Stimulated activated CD4-positive, alpha-beta T cell treated with anti-CD3 and anti-CD28 coated beads, Interleukin-12 subunit alpha, Interleukin-12 subunit beta, amount 100 ng/mL, for 4 hours (primary cell): ENCODE results near the gene TMEM250.
A peak's percentile ranks its signal among the peaks of the same experiment; 100 is the strongest.

Source experiments
- DNase-seq: peaks from one replicate; pipeline ENCODE4 v3.0.0-alpha.2; 2020

TMEM250 gene

GRCh38 chr9:136131629-136132511, 13.2 kb upstream of the TMEM250 start:
- DNase-seq: no peak

DNA sequence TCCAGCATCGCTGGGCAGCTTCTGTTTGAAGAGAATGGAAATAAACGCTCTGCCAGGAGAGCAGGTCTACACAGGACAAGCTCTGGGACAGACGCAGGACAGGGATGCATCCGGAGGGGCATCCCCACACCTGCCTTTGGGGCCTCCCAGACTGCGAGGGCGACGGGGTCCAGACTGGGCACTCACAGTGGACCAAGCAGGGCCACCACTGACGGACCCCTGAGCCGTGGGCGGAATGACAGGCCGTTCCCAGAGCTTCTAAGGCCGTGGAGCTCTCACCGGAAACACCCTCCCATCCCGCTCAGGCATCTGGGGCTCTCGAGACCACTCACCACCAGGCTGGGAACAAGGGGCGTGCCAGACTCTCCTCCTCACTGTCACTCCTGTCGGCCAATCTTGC, 10.5 kb upstream of the TMEM250 start:
- no peak for DNase-seq

- DNase-seq: no peak
Measured at GRCh38 chr9:136128436-136128835, 9.8 kb upstream of the TMEM250 start.

DNA sequence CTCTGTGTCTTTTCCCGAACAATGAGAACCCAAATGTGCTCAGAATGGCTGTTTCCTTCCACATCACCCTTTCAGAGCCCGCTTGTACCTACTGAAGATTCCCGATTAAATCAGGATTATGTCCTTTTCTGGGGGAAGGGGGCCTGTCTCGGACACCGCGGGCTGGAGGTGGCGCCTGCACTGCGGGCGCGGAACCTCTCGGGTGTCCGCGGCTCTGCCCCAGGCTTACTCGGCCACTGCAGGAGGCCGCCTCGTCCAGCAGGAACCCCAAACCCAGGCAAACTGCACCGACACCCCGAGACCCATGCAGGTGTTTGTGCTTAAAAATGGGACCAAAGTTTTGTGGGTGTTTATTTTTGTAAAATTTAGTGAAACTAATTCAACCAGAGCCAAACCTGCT, 8.6 kb upstream of the TMEM250 start:
- DNase-seq: no peak

DNA sequence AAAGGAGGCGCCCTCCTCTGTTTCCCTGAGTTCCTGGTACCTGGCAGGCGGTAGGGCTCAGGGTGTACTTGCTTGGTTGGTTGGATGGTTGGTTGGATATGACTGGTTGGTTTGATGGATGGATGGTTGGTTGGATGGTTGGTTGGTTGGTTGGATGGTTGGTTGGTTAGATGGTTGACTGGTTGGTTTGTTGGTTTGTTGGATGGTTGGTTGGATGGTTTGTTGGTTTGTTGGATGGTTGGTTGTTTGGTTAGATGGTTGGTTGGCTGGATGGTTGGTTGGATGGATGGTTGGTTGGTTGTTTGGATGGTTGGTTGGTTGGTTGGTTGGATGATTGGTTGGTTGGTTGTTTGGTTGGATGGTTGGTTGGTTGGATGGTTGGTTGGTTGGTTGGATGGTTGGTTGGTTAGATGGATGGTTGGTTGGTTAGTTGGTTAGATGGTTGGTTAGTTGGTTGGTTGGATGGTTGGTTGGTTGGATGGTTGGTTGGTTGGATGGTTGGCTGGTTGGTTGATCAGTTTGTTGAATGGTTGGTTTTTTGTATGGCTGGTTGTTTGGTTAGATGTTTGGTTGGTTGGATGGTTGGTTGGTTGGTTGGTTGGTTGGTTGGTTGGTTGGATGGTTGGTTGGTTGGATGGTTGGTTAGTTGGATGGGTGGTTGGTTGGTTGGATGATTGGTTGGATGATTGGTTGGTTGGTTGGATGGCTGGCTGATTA, 6.5 kb upstream of the TMEM250 start:
- DNase-seq: no peak

DNA sequence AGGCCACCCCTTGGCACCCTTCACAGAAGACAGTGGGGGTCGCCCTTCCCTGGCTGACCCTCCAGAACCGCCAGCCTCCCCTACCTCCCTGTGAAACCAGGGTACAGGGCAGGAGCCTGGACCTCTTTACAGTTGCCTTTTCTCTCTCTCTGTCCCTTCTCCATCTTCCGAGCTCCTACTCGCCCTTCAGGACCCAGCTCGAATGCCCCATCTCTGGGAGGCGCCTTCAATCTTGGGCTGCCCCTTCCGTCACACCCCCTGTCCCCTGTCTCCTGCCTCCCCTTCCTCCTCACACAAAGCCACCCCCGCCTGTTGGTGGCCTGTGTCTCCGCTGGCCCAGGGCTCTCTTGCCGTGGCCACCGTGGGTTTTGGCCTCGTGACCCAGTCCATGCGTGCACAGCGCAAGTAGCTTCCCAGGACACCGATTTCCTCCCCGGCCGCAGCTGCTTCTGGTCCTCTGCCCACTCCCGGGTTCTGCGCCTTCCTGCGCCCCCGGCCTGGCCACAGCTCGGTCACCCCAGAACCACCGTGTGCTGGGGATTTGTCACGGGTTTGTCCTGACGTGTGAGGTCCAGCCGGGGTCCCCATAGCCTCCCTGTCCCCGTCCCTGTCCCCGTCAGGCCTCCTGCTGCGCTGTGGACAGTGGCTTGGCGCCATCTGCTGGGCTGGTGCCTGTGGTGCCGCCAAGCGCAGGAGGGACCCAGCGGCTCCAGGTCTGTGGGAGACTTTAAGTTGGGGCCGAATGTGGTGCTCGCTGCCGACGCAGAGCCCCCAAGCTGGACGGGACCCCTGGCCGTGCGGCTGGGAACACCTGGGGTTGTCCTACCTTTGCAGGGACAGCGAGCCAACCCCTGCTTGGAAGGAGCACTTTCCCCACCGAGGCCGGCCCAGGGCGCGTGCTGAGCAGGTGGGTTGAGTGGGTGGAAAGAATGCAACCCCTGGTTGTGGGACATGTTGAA, 4.0 kb upstream of the TMEM250 start:
- DNase-seq: peak; percentile 80

DNA sequence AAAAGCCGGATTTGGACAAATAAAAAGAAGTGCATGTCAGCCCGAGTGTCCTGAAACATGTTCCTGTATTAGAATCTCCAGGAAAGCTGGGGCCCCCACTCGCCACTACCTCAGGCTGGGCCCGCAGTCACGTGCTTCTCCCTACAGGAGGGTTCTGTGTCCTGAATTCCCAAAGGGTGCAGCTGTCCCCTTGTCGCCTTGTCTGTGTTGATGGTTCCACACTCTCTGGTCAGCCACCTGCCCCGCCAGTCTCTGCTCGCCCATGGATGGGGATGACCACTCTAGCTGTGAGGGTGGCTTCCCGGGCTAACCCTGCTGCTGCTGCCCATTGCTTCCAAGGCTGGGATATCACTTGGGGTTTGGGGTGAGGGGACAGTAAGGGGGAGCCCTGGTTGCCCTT, 3.1 kb upstream of the TMEM250 start:
- DNase-seq: no peak

- no peak for DNase-seq
Measured at GRCh38 chr9:136120438-136120844, 1.8 kb upstream of the TMEM250 start.

DNA sequence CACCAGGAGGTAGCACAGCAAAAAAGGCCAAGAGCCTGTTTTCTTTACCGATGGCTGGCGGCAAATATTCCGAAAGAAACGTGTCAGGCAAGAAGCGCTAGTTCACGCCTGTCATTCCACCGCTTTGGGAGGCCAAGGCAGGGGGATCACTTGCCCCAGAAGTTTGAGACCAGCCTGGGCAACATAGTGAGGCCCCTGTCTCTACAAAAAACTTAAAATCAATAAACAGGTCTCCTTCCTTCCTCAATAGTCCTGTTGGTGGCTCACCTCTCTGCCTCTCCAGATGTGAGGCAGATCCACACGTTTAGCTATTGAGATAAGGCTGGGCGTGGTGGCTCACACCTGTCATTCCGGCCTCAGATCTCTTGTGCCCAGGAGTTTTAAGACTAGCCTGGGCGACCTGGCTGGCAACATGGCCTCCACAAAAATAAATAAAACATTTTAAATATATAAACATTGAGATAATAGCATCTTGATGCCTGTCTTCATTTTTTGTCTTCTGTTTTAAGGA, 1.3 kb upstream of the TMEM250 start:
- DNase-seq: no peak

DNA sequence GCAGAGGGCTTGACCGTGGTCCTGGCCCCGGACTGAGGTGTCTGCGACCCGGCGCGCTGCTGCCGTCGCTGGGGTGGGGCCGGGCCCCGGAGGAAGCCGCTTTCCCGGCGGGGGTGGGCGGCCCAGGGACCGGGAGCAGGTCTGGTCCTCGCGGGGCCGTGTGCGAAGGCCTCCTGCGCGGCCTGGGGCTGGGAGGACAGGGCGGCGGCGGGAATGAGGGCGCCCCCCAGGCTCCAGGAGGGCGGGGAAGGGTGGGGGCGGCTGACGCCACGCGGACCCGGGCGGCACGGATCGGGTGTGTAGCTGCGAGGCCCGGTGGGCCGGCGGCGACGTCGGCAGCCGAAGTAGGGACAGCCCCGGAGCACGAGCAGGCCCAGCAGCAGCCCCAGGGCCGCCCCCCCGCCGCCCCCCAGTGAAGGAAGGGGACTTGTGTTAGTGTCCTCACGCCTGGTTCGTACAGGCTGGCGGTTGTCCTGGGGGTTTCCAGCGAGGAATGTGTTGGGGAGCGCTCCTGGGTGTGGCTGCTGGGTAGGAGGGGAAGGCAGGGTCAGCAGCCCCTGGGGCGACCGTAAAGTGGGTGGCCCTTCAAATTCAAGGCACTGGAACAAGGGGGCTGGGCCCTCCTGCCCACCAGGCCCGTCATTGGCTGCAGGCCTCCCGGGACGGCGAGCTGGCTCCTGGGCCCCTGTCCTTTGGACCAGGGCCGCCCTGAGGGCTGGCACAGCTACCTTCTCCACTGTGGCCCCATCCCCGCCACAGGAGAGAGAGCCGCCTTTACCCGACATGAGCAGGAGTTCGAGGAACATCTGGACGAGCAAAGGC, 597 bp upstream of the TMEM250 start:
- DNase-seq: no peak

DNA sequence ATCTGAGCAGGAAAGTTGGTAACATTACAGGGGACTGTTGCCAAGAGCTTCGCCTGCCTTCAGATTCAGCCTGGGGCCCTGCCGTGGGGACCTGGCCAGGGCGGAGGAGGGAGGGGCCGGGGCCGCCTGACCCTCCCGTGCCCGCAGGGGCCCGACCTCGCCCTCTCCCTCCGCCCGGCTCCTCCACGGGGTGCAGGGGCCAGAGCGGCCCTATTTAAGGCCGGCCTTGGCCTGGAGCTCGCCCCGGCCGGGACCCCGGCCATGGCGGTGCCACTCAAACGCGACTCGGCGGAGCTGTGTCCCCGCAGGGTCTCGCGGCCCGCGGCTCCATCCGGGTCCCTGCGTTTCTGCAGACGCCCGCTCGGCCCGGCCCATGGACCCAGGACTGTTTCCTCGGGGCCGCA, 757 bp downstream of the TMEM250 start:
- DNase-seq: no peak

GRCh38 chr9:136117291-136117915, 1.3 kb downstream of the TMEM250 start:
- no peak for DNase-seq

DNA sequence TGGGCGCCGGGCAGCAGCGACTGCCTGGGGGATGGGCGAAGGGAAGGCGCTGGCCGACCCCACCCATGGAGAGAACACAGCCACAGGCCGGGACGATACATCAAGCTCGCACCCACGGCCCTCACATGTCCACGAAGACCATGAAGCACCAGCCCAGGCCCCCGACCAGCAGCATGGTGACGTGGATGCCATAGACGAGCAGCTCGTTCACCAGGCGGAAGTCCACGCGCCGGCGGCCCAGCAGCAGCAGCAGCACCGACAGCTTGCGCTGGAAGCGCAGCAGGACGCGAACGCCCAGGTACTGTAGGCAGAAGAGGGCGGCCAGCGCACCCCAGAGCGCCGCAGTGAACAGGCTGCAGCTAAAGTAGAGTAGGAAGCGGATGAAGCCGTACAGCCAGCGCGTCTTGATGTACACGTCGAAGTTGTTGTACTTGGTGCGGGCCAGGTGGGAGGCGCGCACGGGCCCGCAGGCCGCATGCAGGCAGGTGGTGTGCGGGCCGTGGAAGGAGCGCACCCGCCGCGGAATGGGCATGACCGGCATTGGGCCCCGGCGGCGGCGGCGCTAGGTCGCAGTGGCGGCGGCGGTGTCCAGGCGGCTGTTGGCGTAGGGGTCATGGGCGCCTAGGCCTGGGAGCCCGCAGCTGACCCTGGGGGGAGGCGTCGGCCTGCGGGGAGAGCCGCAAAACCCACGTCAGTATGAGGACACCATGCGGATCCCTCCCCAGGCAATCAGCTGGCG, 2.1 kb downstream of the TMEM250 start:
- no peak for DNase-seq

GRCh38 chr9:136115641-136116359, 2.9 kb downstream of the TMEM250 start:
- DNase-seq: no peak

DNA sequence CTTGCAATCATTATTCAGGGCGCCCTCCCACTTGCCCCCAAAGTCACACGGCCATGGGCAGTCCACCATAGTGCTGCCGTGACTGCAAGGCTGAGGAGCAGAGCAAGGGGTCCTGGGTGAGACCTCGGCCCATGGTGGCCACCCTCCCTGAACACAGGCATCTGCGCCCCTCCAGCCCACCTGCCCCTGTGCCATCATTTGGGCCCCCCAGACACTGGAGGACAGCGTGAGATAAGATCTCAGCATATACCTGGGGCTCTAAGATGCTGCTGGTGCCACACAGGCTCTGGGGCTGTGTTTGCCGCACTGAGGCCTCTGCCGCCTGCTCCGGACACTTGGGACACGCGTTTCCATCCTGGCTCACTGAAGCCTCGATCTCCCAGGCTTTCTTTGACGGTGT, 3.5 kb downstream of the TMEM250 start:
- DNase-seq: no peak

DNA sequence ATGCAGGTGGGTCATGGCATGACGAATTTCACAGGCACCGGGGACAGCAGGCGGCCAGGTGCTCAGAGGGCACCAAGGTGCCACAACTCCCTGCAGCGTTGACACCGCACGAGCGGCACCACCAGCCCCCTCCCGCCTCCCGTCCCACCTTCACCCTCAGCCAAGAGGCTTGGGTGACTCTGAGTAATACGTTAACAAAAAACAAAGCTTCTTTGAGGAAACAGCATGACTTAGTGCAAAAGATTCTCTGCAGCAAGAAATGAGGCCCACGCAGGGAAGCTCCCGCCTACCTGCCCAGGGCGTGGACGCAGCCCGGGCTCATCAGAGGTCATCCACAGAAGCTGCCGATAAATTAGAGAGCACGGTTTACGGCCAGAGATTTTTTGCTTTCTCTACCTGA, 4.1 kb downstream of the TMEM250 start:
- no peak for DNase-seq

DNA sequence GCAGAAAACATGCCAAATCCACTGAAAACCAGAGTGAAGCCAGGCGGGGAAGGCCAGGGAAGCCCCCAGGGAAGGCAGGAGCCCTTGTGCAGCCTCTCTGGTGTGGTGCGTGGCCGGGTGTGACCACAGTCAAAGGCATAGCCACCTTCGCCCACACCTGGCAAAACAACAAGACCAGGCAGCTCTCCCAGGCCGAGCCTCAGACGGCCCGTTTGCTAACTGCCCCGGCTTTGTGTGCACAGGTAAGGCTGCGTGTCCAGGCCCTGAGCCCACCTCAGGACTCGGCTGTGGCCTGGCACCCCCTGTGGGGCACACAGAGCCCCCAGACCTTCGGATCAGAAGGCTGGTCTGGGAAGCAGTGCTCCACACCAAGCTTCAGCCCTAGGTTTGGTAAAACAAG, 6.1 kb downstream of the TMEM250 start:
- no peak for DNase-seq

GRCh38 chr9:136111910-136112309, 6.8 kb downstream of the TMEM250 start:
- no peak for DNase-seq

DNA sequence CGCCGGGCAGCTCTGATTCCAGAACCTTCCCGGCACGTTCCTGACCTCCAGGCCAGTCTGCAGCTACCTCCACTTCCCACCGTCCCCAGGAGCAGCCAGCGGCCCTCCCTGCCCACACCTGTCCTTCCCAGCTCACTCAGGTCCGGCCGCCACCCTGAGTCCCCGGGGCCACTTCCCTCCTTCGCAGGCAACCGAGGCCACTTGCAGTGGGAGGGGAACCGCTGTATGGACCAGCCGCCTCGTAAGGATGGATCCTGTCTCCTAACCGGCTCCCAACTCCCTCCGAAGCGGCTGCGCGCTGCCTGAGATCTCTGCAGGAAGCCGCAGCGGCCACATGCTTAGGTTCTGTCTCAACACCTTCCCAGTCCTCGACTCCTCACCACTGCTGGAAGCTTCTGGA, 7.5 kb downstream of the TMEM250 start:
- DNase-seq: no peak
